ENCODE results near the gene GBP5.
"Not testable (repeated sequence)": the region's sequence is repeated elsewhere in the genome, so short reads cannot be mapped to it uniquely, and the experiment has no call there.

Gene GBP5

GRCh38 chr1:89272269-89273041, at the start of gene GBP5:
TSS of gene GBP5 (minus strand) at chr1:89272860. CDS start at chr1:89269555, 3,305 bp downstream.
- DNase-seq (ENCODE audit: low spot score), result not testable (repeated sequence)

GRCh38 chr1:89322402-89322801, 49.7 kb upstream of the GBP5 start:
- no peak for DNase-seq (ENCODE audit: low spot score)

GRCh38 chr1:89312572-89312971, 39.9 kb upstream of the GBP5 start:
- DNase-seq (ENCODE audit: low spot score), result no peak

GRCh38 chr1:89311757-89312156, 39.1 kb upstream of the GBP5 start:
- DNase-seq (ENCODE audit: low spot score), result no peak

GRCh38 chr1:89310976-89311375, 38.3 kb upstream of the GBP5 start:
- no peak for DNase-seq (ENCODE audit: low spot score)

- DNase-seq (ENCODE audit: low spot score), result no peak
Observed at GRCh38 chr1:89310505-89310904, 37.8 kb upstream of the GBP5 start.

- DNase-seq (ENCODE audit: low spot score), result no peak
Observed at GRCh38 chr1:89309828-89310227, 37.2 kb upstream of the GBP5 start.

- DNase-seq (ENCODE audit: low spot score), result no peak
Observed at GRCh38 chr1:89306273-89306672, 33.6 kb upstream of the GBP5 start.

GRCh38 chr1:89305493-89305892, 32.8 kb upstream of the GBP5 start:
- DNase-seq (ENCODE audit: low spot score), result no peak

GRCh38 chr1:89304572-89305230, 32.0 kb upstream of the GBP5 start:
- DNase-seq (ENCODE audit: low spot score), result no peak

GRCh38 chr1:89302697-89303332, 30.2 kb upstream of the GBP5 start:
- DNase-seq (ENCODE audit: low spot score), result no peak

GRCh38 chr1:89299739-89300463, 27.2 kb upstream of the GBP5 start:
- DNase-seq (ENCODE audit: low spot score), result not testable (repeated sequence)

GRCh38 chr1:89298461-89298860, 25.8 kb upstream of the GBP5 start:
- DNase-seq (ENCODE audit: low spot score), result no peak

- no peak for DNase-seq (ENCODE audit: low spot score)
Observed at GRCh38 chr1:89295187-89295586, 22.5 kb upstream of the GBP5 start.

- no peak for DNase-seq (ENCODE audit: low spot score)
Observed at GRCh38 chr1:89291276-89291675, 18.6 kb upstream of the GBP5 start.

- DNase-seq (ENCODE audit: low spot score), result no peak
Observed at GRCh38 chr1:89288051-89288340, 15.3 kb upstream of the GBP5 start.

GRCh38 chr1:89287181-89288050, 14.8 kb upstream of the GBP5 start:
- DNase-seq (ENCODE audit: low spot score), result no peak

GRCh38 chr1:89286549-89287180, 14.0 kb upstream of the GBP5 start:
- no peak for DNase-seq (ENCODE audit: low spot score)

GRCh38 chr1:89285745-89286380, 13.2 kb upstream of the GBP5 start:
- DNase-seq (ENCODE audit: low spot score), result no peak

- not testable (repeated sequence) for DNase-seq (ENCODE audit: low spot score)
Observed at GRCh38 chr1:89284078-89284763, 11.6 kb upstream of the GBP5 start.
